ENCODE results near the gene KCNIP1. TPM values are rescaled to one million over a fixed set of nuclear protein-coding genes. Genes with fewer than 3 reads are reported as not detected.

Gene KCNIP1
- total RNA-seq, 1 experiment from 2014 or later = not detected

DNA sequence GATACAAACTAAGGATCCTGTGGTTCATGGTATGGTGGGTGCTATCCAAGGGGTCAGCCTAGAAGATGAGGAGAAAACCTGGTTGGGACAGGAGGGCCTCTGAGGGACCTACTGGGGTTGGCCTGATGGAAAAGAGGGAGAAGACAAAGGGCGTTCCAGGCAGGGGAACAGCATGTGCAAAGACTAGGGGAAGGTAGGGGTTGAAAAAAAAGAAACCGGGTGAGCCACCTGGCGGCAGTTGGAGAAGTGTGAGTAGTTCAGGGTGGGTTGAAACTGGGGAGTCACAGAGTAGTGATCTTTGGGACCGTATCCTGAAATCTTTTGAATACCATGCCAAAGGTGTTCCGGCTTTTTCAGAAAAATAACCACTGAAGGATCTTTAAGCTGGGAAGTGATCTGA is 271.0 kb downstream of the KCNIP1 start:
- Mint-ChIP-seq H3K4me3 (ENCODE audit: low read depth, unreplicated experiment) (no peak overlapping the region), H3K4me1 (ENCODE audit: low read depth, unreplicated experiment) (peaks cover 32% of the 10 kb centered on the region), H3K27ac (ENCODE audit: unreplicated experiment) (peak overlapping the region; percentile 58), H3K27me3 (ENCODE audit: unreplicated experiment) (no peaks in the 10 kb centered on the region), H3K36me3 (ENCODE audit: insufficient read depth, unreplicated experiment) (no peaks in the 10 kb centered on the region), H3K9me3 (ENCODE audit: low read depth, unreplicated experiment) (no peaks in the 10 kb centered on the region)
- no peak for DNase-seq
- TF ChIP-seq, protein P1, sequence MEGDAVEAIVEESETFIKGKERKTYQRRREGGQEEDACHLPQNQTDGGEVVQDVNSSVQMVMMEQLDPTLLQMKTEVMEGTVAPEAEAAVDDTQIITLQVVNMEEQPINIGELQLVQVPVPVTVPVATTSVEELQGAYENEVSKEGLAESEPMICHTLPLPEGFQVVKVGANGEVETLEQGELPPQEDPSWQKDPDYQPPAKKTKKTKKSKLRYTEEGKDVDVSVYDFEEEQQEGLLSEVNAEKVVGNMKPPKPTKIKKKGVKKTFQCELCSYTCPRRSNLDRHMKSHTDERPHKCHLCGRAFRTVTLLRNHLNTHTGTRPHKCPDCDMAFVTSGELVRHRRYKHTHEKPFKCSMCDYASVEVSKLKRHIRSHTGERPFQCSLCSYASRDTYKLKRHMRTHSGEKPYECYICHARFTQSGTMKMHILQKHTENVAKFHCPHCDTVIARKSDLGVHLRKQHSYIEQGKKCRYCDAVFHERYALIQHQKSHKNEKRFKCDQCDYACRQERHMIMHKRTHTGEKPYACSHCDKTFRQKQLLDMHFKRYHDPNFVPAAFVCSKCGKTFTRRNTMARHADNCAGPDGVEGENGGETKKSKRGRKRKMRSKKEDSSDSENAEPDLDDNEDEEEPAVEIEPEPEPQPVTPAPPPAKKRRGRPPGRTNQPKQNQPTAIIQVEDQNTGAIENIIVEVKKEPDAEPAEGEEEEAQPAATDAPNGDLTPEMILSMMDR (IDR thresholded peaks at IDR 0.05; ENCODE audit: unreplicated experiment) = no peak
- intact Hi-C loops (cut with micrococcal nuclease; ENCODE audit: unreplicated experiment) = no loop called here
- no TSS peak for BruUV-seq (replicated peaks)
- CTCF ChIA-PET = no interaction called here

DNA sequence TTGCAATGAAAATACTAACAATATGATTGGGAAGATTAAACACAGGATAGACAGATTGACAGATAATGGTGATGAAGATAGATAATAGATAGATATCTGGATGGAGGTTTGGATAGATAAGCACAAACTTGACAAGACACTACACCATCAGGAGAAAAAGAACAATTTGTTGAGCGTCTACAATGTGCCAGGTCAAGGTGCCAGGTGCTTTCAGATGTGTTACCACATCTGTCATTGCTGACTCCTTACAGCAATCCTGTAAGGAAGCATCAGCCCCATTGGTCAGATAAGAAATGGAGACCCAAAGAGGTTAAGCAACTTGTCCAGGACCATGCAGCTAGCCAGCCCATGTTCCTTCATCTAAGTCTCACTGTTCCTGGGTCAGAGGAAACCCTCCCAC is 278.1 kb downstream of the KCNIP1 start:
- TF ChIP-seq, protein P1 (IDR thresholded peaks at IDR 0.05; ENCODE audit: unreplicated experiment) = no peak
- intact Hi-C loops (cut with micrococcal nuclease; ENCODE audit: unreplicated experiment) = loop anchor here (1.0 to 5.0 kb wide), 3 partner anchors 25 to 605 kb away; partner anchors contain the start of gene NPM1
- H3K9me3 Mint-ChIP-seq (ENCODE audit: low read depth, unreplicated experiment) = no peaks in the 10 kb centered on the region
- peak overlapping the region; percentile 81 for H3K27ac Mint-ChIP-seq (ENCODE audit: unreplicated experiment)
- CTCF ChIA-PET = interaction anchor here (1.0 to 3.0 kb wide), 8 partner anchors 8 to 38 kb away, joined by 3 to 28 read pairs (median 6); no protein-coding TSS in a partner anchor
- peak overlapping the region; percentile 99 for H3K4me3 Mint-ChIP-seq (ENCODE audit: low read depth, unreplicated experiment)
- peaks cover 60% of the 10 kb centered on the region for H3K4me1 Mint-ChIP-seq (ENCODE audit: low read depth, unreplicated experiment)
- no peaks in the 10 kb centered on the region for H3K27me3 Mint-ChIP-seq (ENCODE audit: unreplicated experiment)
- BruUV-seq (replicated peaks) = TSS peak; percentile 74
- H3K36me3 Mint-ChIP-seq (ENCODE audit: insufficient read depth, unreplicated experiment) = peaks cover 50% of the 10 kb centered on the region
- DNase-seq = no peak

DNA sequence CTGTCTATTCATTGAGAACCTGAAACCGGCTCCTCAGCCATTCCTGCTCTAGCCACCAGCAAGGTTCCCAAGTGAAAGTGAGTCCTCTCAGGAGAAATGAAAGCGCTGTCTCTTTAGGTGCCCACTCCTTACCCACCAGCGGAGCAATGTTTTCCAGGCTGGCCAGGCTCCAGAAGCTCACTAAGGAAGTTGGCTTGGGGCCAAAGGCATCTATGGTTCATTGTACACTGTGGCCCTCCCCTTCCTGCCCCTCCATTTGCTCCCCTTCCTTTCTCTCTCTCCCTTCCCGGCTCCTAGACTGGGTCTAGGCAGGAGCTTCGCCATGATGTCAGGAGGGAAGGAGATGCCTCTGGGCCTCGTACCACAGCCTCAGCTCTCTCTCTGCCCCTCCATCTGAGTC is 278.6 kb downstream of the KCNIP1 start:
- Mint-ChIP-seq H3K9me3 (ENCODE audit: low read depth, unreplicated experiment) (no peaks in the 10 kb centered on the region), H3K27me3 (ENCODE audit: unreplicated experiment) (no peaks in the 10 kb centered on the region), H3K4me1 (ENCODE audit: low read depth, unreplicated experiment) (peaks cover 65% of the 10 kb centered on the region), H3K36me3 (ENCODE audit: insufficient read depth, unreplicated experiment) (peaks cover 55% of the 10 kb centered on the region), H3K4me3 (ENCODE audit: low read depth, unreplicated experiment) (peak overlapping the region; percentile 99), H3K27ac (ENCODE audit: unreplicated experiment) (peak overlapping the region; percentile 81)
- TF ChIP-seq, protein P1 (IDR thresholded peaks at IDR 0.05; ENCODE audit: unreplicated experiment) = no peak
- no TSS peak for BruUV-seq (replicated peaks)
- CTCF ChIA-PET = interaction anchor here (0.5 to 3.0 kb wide), 9 partner anchors 9 to 953 kb away, joined by 3 to 28 read pairs (median 5); no protein-coding TSS in a partner anchor
- intact Hi-C loops (cut with micrococcal nuclease; ENCODE audit: unreplicated experiment) = loop anchor here (1.0 to 5.0 kb wide), 3 partner anchors 26 to 605 kb away; partner anchors contain the start of gene NPM1
- peak; percentile 91 for DNase-seq

DNA sequence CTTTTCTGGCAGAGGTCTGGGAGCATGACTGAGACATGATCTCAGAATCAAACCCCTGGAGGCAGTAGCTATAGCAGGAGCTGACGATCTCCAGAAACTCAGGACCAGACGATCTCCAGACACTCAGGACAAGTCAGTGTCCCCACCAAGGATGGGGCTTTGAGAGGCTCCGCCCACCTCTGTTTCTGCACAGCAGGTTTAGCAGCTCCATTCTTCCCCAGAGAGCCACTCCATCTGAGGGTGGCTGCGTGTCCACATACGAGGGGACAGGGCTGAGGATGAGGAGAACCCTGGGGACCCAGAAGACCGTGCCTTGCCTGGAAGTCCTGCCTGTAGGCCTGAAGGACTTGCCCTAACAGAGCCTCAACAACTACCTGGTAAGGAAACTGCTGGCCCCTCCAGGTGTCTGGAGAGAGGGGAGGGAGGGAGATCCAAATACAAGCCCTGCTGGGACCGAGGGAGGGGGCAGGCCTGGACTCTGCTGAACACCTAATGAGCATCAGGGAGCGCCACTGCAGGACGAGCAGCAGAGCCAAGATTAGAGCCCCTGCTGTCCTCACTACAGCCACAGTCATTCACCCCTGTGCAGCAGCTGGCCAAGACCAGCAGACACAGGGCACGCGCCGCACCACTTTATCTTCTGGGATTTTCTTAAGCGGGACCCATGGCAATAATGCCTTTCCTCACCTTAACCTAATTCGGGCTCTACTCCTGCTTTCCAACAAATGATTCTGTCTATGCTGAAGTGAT is 279.9 kb downstream of the KCNIP1 start, which contains the start of gene GABRP:
Gene GABRP (plus strand): TSS at position 228 of the 750 bp plus-strand sequence. CDS start 4,891 bp downstream, outside the sequence.
- intact Hi-C loops (cut with micrococcal nuclease; ENCODE audit: unreplicated experiment) = loop anchor here (2.0 to 5.0 kb wide), 2 partner anchors 27 to 604 kb away; partner anchors contain the start of gene NPM1
- BruUV-seq (replicated peaks) = TSS peak; percentile 49
- TF ChIP-seq, protein P1 (IDR thresholded peaks at IDR 0.05; ENCODE audit: unreplicated experiment) = no peak
- Mint-ChIP-seq H3K27me3 (ENCODE audit: unreplicated experiment) (no peaks in the 10 kb centered on the region), H3K4me3 (ENCODE audit: low read depth, unreplicated experiment) (peak within 1 kb of the TSS; percentile 99), H3K9me3 (ENCODE audit: low read depth, unreplicated experiment) (no peaks in the 10 kb centered on the region), H3K27ac (ENCODE audit: unreplicated experiment) (peak within 1 kb of the TSS; percentile 81), H3K36me3 (ENCODE audit: insufficient read depth, unreplicated experiment) (peaks cover 66% of the 10 kb centered on the region), H3K4me1 (ENCODE audit: low read depth, unreplicated experiment) (peaks cover 76% of the 10 kb centered on the region)
- peak; percentile 80 for DNase-seq
- CTCF ChIA-PET = interaction anchor here (1.4 to 3.0 kb wide), 7 partner anchors 28 to 40 kb away, joined by 3 to 28 read pairs (median 8); no protein-coding TSS in a partner anchor
